ENCODE measurements around the gene SIAH1.

- no peak for TF ChIP-seq CTCF (IDR thresholded peaks at IDR 0.05)
- no peak for TF ChIP-seq ZFX (IDR thresholded peaks at IDR 0.05; ENCODE audit: borderline replicate concordance)
Measured at GRCh38 chr16:48326915-48327314, 58.3 kb downstream of the SIAH1 start.
